LNCaP clone FGC (cell line): ENCODE measurements around the gene RRP12.

Source experiments
- DNase-seq: peaks from one replicate; pipeline ENCODE4 v3.0.0-alpha.2; 2011; ENCODE audit warnings: low read depth
- H3K4me3 ChIP-seq: 2 replicates; pipeline ENCODE4 v1.5.1; 2011; ENCODE audit warnings: mild to moderate bottlenecking, low read depth, low read length, control low read depth
- TF ChIP-seq, protein P1 (sequence below): IDR thresholded peaks from 2 replicates; pipeline ENCODE4 v1.5.1; 2012; ENCODE audit warnings: mild to moderate bottlenecking; ENCODE audit not compliant: control insufficient read depth, insufficient read depth; ENCODE audit errors: extremely low read depth

The RRP12 gene

DNA sequence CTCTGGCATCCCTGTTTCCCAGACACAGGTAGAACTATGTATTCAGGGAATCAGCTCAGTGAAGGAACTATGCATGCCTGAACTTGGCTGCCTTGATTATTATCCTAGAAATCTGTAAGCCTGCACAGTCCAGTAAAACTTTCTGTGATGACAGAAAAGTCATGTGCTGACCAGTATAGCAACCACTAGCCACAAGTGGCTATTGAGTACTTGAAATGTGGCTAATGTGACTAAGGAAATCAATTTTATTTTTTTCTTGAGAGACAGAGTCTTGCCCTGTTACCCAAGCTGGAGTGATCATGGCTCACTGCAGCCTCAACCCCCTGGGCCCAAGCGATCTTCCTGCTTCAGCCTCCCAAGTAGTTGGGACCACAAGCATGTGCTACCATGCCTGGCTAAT, 41.1 kb upstream of the RRP12 start:
- H3K4me3 ChIP-seq, result no peak overlapping the region
- DNase-seq, result no peak
- TF ChIP-seq, protein P1, sequence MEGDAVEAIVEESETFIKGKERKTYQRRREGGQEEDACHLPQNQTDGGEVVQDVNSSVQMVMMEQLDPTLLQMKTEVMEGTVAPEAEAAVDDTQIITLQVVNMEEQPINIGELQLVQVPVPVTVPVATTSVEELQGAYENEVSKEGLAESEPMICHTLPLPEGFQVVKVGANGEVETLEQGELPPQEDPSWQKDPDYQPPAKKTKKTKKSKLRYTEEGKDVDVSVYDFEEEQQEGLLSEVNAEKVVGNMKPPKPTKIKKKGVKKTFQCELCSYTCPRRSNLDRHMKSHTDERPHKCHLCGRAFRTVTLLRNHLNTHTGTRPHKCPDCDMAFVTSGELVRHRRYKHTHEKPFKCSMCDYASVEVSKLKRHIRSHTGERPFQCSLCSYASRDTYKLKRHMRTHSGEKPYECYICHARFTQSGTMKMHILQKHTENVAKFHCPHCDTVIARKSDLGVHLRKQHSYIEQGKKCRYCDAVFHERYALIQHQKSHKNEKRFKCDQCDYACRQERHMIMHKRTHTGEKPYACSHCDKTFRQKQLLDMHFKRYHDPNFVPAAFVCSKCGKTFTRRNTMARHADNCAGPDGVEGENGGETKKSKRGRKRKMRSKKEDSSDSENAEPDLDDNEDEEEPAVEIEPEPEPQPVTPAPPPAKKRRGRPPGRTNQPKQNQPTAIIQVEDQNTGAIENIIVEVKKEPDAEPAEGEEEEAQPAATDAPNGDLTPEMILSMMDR, result no peak

DNA sequence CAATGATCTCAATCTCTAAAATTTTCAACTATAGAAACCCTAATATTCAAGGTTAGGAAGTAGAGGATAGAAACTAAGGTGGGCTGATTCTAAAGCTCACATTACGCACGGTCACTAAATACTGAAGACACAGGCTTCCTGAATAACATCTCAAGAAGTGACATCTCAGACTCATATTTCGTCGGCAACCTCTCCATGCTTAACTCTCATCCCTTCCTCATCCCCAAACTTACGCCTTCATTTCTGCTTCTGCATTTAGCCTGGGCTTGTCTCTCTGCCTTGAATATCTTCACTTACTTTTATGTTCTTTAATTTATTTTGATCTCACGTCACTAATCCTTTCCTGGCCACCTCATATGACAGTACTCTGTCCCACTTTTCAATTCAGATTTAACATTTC, 34.1 kb upstream of the RRP12 start:
- TF ChIP-seq, protein P1, result no peak
- no peak for DNase-seq
- H3K4me3 ChIP-seq, result no peak overlapping the region

DNA sequence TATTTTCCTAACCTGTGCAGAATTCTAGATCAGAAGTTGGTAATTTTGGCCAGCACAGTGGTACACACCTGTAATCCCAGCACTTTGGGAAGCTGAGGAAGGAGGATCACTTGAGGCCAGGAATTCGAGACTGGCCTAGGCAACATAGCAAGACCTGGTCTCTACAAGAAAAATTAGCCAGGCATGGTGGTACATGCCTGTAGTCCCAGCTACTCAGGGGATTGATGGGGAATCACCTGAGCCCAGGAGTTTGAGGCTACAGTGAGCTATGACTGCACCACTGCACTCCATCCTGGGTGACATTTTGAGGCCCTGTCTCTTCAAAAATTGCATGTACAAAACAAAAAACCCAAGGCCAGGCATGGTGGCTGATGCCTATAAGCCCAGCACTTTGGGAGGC, 33.4 kb upstream of the RRP12 start:
- TF ChIP-seq, protein P1, result no peak
- no peak overlapping the region for H3K4me3 ChIP-seq
- no peak for DNase-seq

DNA sequence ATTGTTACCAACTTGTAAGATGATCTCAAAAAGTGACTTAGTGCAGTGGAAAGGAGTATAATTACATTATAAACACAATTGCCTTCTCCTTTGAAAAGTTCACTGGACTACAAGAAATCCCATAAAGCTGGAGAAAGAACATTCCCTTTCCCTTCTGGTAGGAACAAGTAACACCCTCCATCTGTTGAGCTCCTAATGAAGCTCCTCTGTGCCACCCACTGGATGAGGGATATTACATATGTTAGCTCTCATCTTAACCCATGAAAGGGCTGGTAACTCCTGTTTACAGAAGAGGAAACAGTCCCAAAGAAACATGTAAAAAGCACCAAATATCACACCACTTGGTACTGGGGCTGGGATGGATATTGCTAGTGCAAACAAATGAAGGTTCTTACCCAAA, 32.9 kb upstream of the RRP12 start:
- no peak for DNase-seq
- no peak overlapping the region for H3K4me3 ChIP-seq
- TF ChIP-seq, protein P1, result no peak

DNA sequence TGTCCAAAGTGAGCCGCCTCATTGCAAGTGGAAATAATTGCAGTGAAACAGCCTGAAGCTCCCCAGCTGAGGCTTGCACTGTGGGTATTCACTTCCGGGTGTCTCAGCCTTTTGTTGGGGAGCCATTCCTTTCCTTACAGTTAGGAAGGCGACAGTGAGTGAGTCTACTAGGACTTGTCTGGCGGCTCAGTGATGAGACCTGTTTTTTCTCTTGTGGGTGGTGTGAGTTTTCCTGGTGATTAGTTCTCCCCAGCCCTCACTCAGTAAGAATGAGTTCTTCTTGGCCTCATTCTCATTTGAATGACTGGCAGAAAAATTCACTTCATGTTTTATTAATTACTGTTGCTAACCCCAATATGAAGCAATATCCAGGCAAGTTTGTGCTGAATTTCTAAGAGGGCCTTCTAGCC, 27.4 kb upstream of the RRP12 start:
- TF ChIP-seq, protein P1, result no peak
- H3K4me3 ChIP-seq, result peak overlapping the region; percentile 90
- no peak for DNase-seq

DNA sequence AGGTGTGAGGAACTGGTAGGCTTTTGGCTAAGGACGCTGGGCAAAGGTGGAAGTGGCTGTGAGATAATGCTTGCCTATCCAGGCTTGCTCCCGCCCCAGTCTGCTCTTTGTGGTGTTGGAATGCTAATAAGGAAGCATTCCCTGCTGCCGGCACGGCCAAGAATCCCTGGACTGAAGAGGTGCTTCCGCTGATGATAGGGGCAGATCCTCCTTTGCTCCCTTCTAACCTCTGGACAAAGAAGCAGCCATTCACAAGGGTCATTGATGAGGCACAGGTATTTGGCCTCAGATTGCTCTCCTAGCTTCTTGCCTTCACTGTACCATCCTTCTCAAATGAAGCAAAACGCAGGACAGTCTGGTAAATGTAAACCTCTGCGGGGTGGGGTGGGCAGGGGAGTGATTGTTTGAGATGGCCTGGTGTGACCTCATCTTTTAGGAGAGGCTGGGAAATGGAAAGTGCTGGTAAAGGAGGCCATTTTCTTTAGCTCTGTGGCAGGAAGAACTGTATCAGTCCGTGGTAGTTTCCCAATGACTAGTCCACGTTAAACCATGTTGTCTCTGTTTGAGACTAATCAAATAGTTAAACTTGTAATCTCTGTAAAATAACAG, 26.5 kb upstream of the RRP12 start:
- peak; percentile 71 for DNase-seq
- TF ChIP-seq, protein P1, result no peak
- peak overlapping the region; percentile 90 for H3K4me3 ChIP-seq

DNA sequence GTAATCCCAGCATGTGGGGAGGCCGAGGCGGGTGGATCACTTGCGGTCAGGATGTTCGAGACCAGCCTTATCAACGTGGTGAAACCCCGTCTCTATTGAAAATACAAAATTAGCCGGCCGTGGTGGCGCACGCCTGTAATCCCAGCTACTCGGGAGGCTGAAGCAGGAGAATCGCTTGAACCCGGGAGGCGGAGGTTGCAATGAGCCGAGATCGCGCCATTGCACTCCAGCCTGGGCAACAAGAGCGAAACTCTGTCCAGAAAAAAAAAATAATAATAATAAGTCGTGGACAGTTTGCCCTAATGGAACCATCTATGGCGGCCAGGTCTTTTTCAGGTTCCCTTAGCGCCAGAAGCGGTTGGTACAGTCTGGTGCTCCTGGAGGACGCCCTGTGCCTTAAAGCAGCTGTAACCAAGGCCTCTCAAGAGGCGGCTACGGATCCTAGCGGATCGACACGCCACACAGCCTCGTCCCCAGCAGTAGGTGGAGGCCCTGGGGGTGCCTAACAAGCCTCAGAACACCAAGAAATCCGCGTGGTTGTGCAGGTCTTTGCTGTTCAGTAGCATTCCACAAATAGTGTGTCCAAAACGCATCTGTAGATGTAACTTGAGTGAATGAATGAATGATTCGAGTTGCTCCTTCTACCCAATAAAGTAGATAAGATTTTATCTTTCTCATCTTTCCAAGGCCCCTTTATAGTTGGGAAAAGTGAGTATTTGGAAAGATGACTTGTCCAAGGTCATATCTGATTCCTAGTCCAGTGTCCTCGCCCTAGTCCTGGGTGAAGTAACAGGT, 25.8 kb upstream of the RRP12 start:
- TF ChIP-seq, protein P1, result no peak
- peak overlapping the region; percentile 90 for H3K4me3 ChIP-seq
- no peak for DNase-seq
